Neural crest cell (in vitro differentiated cells): ENCODE results near the gene TMEM231. TPM values are rescaled to one million over a fixed set of nuclear protein-coding genes. Genes with fewer than 3 reads are reported as not detected.

ENCODE experiments used
- DNase-seq: peaks from one replicate; pipeline ENCODE4 v3.0.0; 2021; ENCODE audit warnings: low read depth, mixed read lengths, low spot score
- H3K27ac Mint-ChIP-seq: one replicate; pipeline ENCODE4 v1.8.0; 2021; ENCODE audit warnings: mild to moderate bottlenecking, mixed read lengths; ENCODE audit not compliant: unreplicated experiment
- H3K27me3 Mint-ChIP-seq: 2 replicates; pipeline ENCODE4 v1.8.0; 2021; ENCODE audit warnings: low read depth, mild to moderate bottlenecking, mixed read lengths
- H3K36me3 Mint-ChIP-seq: 2 replicates; pipeline ENCODE4 v1.8.0; 2021; ENCODE audit warnings: low read depth, mild to moderate bottlenecking, mixed read lengths
- H3K4me1 Mint-ChIP-seq: 2 replicates; pipeline ENCODE4 v1.8.0; 2021; ENCODE audit warnings: mixed read lengths
- H3K4me3 Mint-ChIP-seq: one replicate; pipeline ENCODE4 v1.8.0; 2021; ENCODE audit warnings: mild to moderate bottlenecking, mixed read lengths
- H3K9me3 Mint-ChIP-seq: 2 replicates; pipeline ENCODE4 v1.8.0; 2021; ENCODE audit warnings: mixed read lengths
- total RNA-seq: library from RNA; stranded (reverse); gene quantifications from 2 replicates; pipeline ENCODE4 v1.2.1, GENCODE V29; 2021
- TF ChIP-seq, protein P1 (sequence below): fragments of 200-600 bp; sonication (generic); conservative IDR thresholded peaks from 2 replicates; pipeline ENCODE4 v1.5.0; 2021; ENCODE audit warnings: antibody characterized with exemption, mild to moderate bottlenecking

TMEM231 gene
- total RNA-seq, 1 donor from 2014 or later, result 27.5 TPM

- no peaks in the 10 kb centered on the region for H3K4me1 Mint-ChIP-seq
- TF ChIP-seq, protein P1, sequence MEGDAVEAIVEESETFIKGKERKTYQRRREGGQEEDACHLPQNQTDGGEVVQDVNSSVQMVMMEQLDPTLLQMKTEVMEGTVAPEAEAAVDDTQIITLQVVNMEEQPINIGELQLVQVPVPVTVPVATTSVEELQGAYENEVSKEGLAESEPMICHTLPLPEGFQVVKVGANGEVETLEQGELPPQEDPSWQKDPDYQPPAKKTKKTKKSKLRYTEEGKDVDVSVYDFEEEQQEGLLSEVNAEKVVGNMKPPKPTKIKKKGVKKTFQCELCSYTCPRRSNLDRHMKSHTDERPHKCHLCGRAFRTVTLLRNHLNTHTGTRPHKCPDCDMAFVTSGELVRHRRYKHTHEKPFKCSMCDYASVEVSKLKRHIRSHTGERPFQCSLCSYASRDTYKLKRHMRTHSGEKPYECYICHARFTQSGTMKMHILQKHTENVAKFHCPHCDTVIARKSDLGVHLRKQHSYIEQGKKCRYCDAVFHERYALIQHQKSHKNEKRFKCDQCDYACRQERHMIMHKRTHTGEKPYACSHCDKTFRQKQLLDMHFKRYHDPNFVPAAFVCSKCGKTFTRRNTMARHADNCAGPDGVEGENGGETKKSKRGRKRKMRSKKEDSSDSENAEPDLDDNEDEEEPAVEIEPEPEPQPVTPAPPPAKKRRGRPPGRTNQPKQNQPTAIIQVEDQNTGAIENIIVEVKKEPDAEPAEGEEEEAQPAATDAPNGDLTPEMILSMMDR, result no peak
- H3K4me3 Mint-ChIP-seq, result no peak overlapping the region
- H3K27me3 Mint-ChIP-seq, result no peaks in the 10 kb centered on the region
- no peak for DNase-seq
- no peak overlapping the region for H3K27ac Mint-ChIP-seq
- peaks cover 3% of the 10 kb centered on the region for H3K36me3 Mint-ChIP-seq
- H3K9me3 Mint-ChIP-seq, result no peaks in the 10 kb centered on the region
Measured at GRCh38 chr16:75532791-75533190, 23.3 kb downstream of the TMEM231 start.

- no peaks in the 10 kb centered on the region for H3K4me1 Mint-ChIP-seq
- TF ChIP-seq, protein P1, result no peak
- H3K27me3 Mint-ChIP-seq, result no peaks in the 10 kb centered on the region
- no peak overlapping the region for H3K27ac Mint-ChIP-seq
- no peak overlapping the region for H3K4me3 Mint-ChIP-seq
- no peak for DNase-seq
- H3K36me3 Mint-ChIP-seq, result peaks cover 3% of the 10 kb centered on the region
- H3K9me3 Mint-ChIP-seq, result no peaks in the 10 kb centered on the region
Measured at GRCh38 chr16:75532142-75532765, 23.8 kb downstream of the TMEM231 start.

DNA sequence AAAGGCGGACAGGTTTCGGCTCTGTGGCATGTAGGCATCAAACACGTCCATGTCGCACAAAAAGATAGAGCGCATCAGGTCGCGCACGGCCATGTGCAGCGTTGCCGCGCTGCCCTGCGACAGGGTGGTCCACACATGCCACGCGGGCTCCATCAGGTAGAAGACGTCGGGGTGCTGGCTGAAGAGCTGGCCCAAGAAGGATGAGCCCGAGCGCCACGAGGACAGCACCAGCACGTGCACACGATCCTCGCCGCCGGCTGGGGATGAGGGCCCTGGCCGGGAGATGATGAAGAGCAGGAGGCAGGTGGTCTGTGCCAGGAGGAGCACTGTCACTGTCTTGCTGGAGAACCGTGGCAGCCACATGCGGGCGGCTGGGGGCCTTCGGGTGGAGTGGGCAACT is 26.1 kb downstream of the TMEM231 start:
- no peaks in the 10 kb centered on the region for H3K27me3 Mint-ChIP-seq
- no peaks in the 10 kb centered on the region for H3K4me1 Mint-ChIP-seq
- H3K4me3 Mint-ChIP-seq, result no peak overlapping the region
- DNase-seq, result no peak
- no peaks in the 10 kb centered on the region for H3K9me3 Mint-ChIP-seq
- H3K27ac Mint-ChIP-seq, result no peak overlapping the region
- peaks cover 7% of the 10 kb centered on the region for H3K36me3 Mint-ChIP-seq
- TF ChIP-seq, protein P1, result no peak

- Mint-ChIP-seq H3K9me3 (no peaks in the 10 kb centered on the region), H3K27ac (no peak overlapping the region), H3K4me1 (no peaks in the 10 kb centered on the region), H3K4me3 (no peak overlapping the region), H3K36me3 (peaks cover 7% of the 10 kb centered on the region), H3K27me3 (no peaks in the 10 kb centered on the region)
- DNase-seq, result no peak
- TF ChIP-seq, protein P1, result no peak
Measured at GRCh38 chr16:75529056-75529905, 26.8 kb downstream of the TMEM231 start.

- Mint-ChIP-seq H3K9me3 (no peaks in the 10 kb centered on the region), H3K4me1 (no peaks in the 10 kb centered on the region), H3K27me3 (no peaks in the 10 kb centered on the region), H3K36me3 (peaks cover 7% of the 10 kb centered on the region), H3K4me3 (no peak overlapping the region), H3K27ac (no peak overlapping the region)
- TF ChIP-seq, protein P1, result no peak
- DNase-seq, result no peak
Measured at GRCh38 chr16:75527825-75528299, 28.2 kb downstream of the TMEM231 start.
